Tibial nerve (tissue), 4 donors: Measurements from ENCODE around the gene SLC2A4RG. TPM values are rescaled to one million over a fixed set of nuclear protein-coding genes. Genes with fewer than 3 reads are reported as not detected.

Source experiments
- DNase-seq, 2 donors: peaks; one replicate each; pipeline ENCODE4 v3.0.0-alpha.2; 2019; ENCODE audit warnings: low spot score in 2 of 2
- H3K27ac ChIP-seq, 4 donors: fragments of 200-600 bp; sonication (generic) in 3 of 4; one replicate each; pipeline ENCODE4 v1.5.1; 2017 to 2019; ENCODE audit warnings: mild to moderate bottlenecking in 1 of 4
- H3K27me3 ChIP-seq, 2 donors: fragments of 200-600 bp; sonication (generic) in 1 of 2; one replicate each; pipeline versions ENCODE4 v1.5.1 to v1.6.0; 2017 to 2019
- H3K36me3 ChIP-seq, 3 donors: fragments of 200-600 bp; sonication (generic); one replicate each; pipeline ENCODE4 v1.5.1; 2018 to 2019
- H3K4me1 ChIP-seq, 4 donors: fragments of 200-600 bp; sonication (generic) in 3 of 4; one replicate each; pipeline ENCODE4 v1.5.1; 2017 to 2019
- H3K4me3 ChIP-seq, 4 donors: fragments of 200-600 bp; sonication (generic) in 3 of 4; one replicate each; pipeline ENCODE4 v1.5.1; 2017 to 2019; ENCODE audit warnings: mild to moderate bottlenecking in 1 of 4, moderate library complexity in 1 of 4
- H3K9me3 ChIP-seq, 4 donors: fragments of 200-600 bp; sonication (generic) in 3 of 4; one replicate each; pipeline ENCODE4 v1.5.1; 2017 to 2019
- EP300 ChIP-seq, 2 donors: sonication (generic); formaldehyde crosslinking; IDR thresholded peaks; one replicate each; pipeline ENCODE4 v1.6.1; 2017; ENCODE audit warnings: antibody characterized with exemption in 2 of 2, mild to moderate bottlenecking in 1 of 2
- POLR2A ChIP-seq, 2 donors: fragments of 450-650 bp; IDR thresholded peaks; one replicate each; pipeline ENCODE4 v1.6.1; 2017; ENCODE audit warnings: antibody characterized with exemption in 2 of 2, mild to moderate bottlenecking in 2 of 2, moderate library complexity in 2 of 2
- WGBS, 2 donors: methylation state at CpG; one replicate each; pipeline ENCODE4 v1.1.5; 2018; 5-methylcytosine and 5-hydroxymethylcytosine counted together
- total RNA-seq, 4 donors: library from RNA; depleted of rRNA; stranded (reverse); fragments of >200 nt; gene quantifications; one replicate each; pipeline ENCODE4 v1.1.0, GENCODE V29; 2016
- TF ChIP-seq, protein P1 (sequence below), 5 experiments: fragments of 200-600 bp in 3 of 5; fragments of 450-650 bp in 2 of 5; sonication (generic) in 3 of 5; IDR thresholded peaks; one replicate each; pipeline ENCODE4 v1.5.1; 2016 to 2019; ENCODE audit warnings: antibody characterized with exemption in 5 of 5, mild to moderate bottlenecking in 3 of 5, moderate library complexity in 2 of 5

The SLC2A4RG gene
- total RNA-seq, 4 donors from 2014 or later = 71.5 to 126 (median 72.5) TPM

- TF ChIP-seq, protein P1, sequence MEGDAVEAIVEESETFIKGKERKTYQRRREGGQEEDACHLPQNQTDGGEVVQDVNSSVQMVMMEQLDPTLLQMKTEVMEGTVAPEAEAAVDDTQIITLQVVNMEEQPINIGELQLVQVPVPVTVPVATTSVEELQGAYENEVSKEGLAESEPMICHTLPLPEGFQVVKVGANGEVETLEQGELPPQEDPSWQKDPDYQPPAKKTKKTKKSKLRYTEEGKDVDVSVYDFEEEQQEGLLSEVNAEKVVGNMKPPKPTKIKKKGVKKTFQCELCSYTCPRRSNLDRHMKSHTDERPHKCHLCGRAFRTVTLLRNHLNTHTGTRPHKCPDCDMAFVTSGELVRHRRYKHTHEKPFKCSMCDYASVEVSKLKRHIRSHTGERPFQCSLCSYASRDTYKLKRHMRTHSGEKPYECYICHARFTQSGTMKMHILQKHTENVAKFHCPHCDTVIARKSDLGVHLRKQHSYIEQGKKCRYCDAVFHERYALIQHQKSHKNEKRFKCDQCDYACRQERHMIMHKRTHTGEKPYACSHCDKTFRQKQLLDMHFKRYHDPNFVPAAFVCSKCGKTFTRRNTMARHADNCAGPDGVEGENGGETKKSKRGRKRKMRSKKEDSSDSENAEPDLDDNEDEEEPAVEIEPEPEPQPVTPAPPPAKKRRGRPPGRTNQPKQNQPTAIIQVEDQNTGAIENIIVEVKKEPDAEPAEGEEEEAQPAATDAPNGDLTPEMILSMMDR (IDR thresholded peaks at IDR 0.05) = no peak
- no peak for TF ChIP-seq EP300 (IDR thresholded peaks at IDR 0.05)
- Histone ChIP-seq H3K27ac (no peak overlapping the region), H3K4me3 (no peak overlapping the region), H3K27me3 (no peaks in the 10 kb centered on the region), H3K9me3 (no peaks in the 10 kb centered on the region), H3K36me3 (peaks cover 0 to 53% (median 0%) of the 10 kb centered on the region in 3 donors), H3K4me1 (peaks cover 0 to 32% (median 21%) of the 10 kb centered on the region in 4 donors)
- no peak for DNase-seq
- 91 to 96% methylated on average over 20 of the region's 25 CpGs for WGBS, 2 donors
Observed at GRCh38 chr20:63734111-63734945, 5.2 kb upstream of the SLC2A4RG start.

DNA sequence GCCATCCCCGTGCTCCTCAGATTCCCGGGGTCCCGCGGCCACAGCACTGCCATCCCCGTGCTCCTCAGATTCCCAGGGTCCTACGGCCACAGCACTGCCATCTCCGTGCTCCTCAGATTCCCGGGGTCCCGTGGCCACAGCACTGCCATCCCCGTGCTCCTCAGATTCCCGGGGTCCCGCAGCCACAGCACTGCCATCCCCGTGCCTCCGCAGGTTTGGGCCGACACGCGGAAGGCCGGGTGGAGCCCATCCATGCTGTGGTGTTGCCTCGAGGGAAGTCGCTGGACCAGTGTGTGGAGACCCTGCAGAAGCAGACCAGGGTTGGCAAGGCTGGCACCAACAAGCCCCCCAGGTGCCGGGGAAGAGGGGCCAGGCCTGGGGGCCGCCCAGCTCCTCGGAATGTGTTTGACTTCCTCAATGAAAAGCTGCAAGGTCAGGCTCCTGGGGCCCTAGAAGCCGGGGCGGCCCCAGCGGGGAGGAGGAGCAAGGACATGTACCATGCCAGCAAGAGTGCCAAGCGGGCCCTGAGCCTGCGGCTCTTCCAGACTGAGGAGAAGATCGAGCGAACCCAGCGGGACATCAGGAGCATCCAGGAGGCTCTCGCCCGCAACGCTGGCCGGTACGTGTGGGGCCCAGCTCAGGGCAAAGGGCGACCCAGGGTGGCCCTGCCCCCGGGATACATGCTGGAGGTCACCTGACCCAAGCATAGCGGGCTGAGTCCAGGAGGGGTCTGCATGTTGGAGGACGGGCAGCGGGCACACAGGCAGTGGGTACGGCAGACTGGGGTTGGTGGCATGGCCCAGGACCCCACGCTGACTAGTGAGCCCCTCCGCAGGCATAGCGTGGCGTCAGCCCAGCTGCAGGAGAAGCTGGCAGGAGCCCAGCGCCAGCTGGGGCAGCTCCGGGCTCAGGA is 4.4 kb upstream of the SLC2A4RG start:
- Histone ChIP-seq H3K9me3 (no peaks in the 10 kb centered on the region), H3K27me3 (no peaks in the 10 kb centered on the region), H3K4me1 (peaks cover 0 to 32% (median 21%) of the 10 kb centered on the region in 4 donors), H3K36me3 (peaks cover 0 to 49% (median 0%) of the 10 kb centered on the region in 3 donors), H3K27ac (no peak overlapping the region), H3K4me3 (no peak overlapping the region)
- no peak for TF ChIP-seq EP300 (IDR thresholded peaks at IDR 0.05)
- TF ChIP-seq POLR2A (IDR thresholded peaks at IDR 0.05) = no peak
- TF ChIP-seq, protein P1 (IDR thresholded peaks at IDR 0.05) = no peak
- 92 to 93% methylated on average over 41 to 48 of the region's 48 CpGs for WGBS, 2 donors
- no peak for DNase-seq

DNA sequence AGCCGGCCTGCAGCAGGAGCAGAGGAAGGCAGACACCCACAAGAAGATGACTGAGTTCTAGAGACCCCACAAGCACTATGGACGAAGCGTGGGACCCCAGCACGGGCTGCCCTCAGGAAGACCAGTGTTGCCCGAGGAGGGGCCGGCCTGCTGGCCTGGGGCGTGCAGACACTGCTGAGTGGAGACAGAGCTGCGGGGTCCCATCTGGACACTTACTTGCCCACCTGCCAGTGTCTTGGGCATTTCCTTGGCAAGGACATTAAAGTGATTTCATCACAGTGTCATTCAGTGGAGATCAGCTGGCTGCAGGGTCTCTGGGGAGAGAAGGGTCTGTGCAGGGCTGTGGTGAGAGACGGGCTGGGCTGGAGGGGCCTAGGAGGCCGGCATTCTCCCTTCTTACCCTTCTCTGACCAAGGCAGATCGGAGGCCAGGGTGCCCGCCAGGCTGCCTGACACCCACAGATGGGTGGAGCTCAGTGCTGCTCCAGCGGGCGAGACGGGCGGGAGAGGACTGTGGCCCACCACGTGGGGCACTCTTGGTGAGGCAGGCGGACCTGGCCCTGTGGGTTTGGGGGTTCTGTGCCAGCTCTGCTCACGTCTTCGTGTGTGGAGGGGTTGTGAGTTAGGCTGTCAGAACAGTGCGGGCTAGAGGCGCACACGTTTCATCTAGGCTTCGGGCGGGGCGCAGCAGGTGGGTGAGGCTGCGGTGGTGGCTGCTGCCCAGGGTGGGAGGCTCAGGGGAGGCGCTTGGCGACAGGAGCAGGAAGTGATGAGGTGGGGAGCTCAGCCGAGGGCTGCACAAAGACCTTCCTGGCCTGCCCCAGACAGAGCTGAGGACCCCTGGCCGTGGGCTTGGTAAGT is 3.5 kb upstream of the SLC2A4RG start, which contains the start of gene LIME1:
Gene LIME1 (plus strand): TSS at position 806 of the 860 bp plus-strand sequence. CDS start 886 bp downstream, outside the sequence.
- Histone ChIP-seq H3K4me1 (peaks cover 0 to 41% (median 24%) of the 10 kb centered on the region in 4 donors), H3K27me3 (no peaks in the 10 kb centered on the region), H3K4me3 (peak within 1 kb of the TSS in 2 of 4 donors; percentile 39 to 51), H3K9me3 (no peaks in the 10 kb centered on the region), H3K36me3 (peaks cover 0 to 40% (median 0%) of the 10 kb centered on the region in 3 donors), H3K27ac (peak within 1 kb of the TSS in 1 of 4 donors; percentile 65)
- TF ChIP-seq POLR2A (IDR thresholded peaks at IDR 0.05) (no peak), EP300 (IDR thresholded peaks at IDR 0.05) (no peak)
- TF ChIP-seq, protein P1 (IDR thresholded peaks at IDR 0.05) = no peak
- 74 to 83% methylated on average over 30 to 31 of the region's 31 CpGs for WGBS, 2 donors
- no peak for DNase-seq

- Histone ChIP-seq H3K9me3 (no peaks in the 10 kb centered on the region), H3K4me3 (peak overlapping the region in 2 of 4 donors; percentile 39 to 51), H3K36me3 (peaks cover 0 to 48% (median 0%) of the 10 kb centered on the region in 3 donors), H3K27me3 (no peaks in the 10 kb centered on the region), H3K27ac (peak overlapping the region in 1 of 4 donors; percentile 65), H3K4me1 (peaks cover 0 to 51% (median 33%) of the 10 kb centered on the region in 4 donors)
- TF ChIP-seq, protein P1 (IDR thresholded peaks at IDR 0.05) = no peak
- TF ChIP-seq EP300 (IDR thresholded peaks at IDR 0.05) = no peak
- TF ChIP-seq POLR2A (IDR thresholded peaks at IDR 0.05) = no peak
- DNase-seq = no peak
- 43 to 68% methylated on average over 3 to 15 of the region's 30 CpGs for WGBS, 2 donors
Observed at GRCh38 chr20:63736893-63737694, 2.5 kb upstream of the SLC2A4RG start.
